ENCODE results near the gene ANKLE1. TPM values are rescaled to one million over a fixed set of nuclear protein-coding genes. Genes with fewer than 3 reads are reported as not detected.

ANKLE1 gene
- total and polyA plus RNA-seq, 10 of the 15 experiments (the other 5 are each of a cell fraction or from before 2014, with no cell fraction given) = 2.2 to 17.9 (median 10.9) TPM

- H3K4me2 ChIP-seq (ENCODE audit: control insufficient read depth, insufficient read depth) = peak overlapping the region; percentile 83
- H3K9ac ChIP-seq (ENCODE audit: control insufficient read depth, insufficient read depth, low read length) = peak overlapping the region; percentile 60; the same call in 1 of the 2 replicates
- peaks cover 6% of the 10 kb centered on the region for H3K79me2 ChIP-seq (ENCODE audit: control insufficient read depth, insufficient read depth, low read length)
- intact Hi-C loops (cut with micrococcal nuclease; ENCODE audit: unreplicated experiment) = loop anchor here (1.0 kb wide), 1 partner anchor 25 kb away; the partner anchor contains the start of gene DDA1
- DNase-seq (ENCODE audit: low read depth, low spot score) (peak; percentile 16), ATAC-seq (peak; percentile 45), FAIRE-seq (peak; percentile 31)
- in situ Hi-C loops (cut with MboI) = no loop called here
- H3K27me3 ChIP-seq (replicated peaks in 1 of 2; ENCODE audit: control insufficient read depth in 2 of 2, insufficient read depth in 2 of 2, low read length in 1 of 2) = no peaks in the 10 kb centered on the region; a peak in 2 of 4 replicates
- BruUV-seq (replicated peaks) = no TSS peak
- POLR2A ChIA-PET = interaction anchor here (0.5 to 4.4 kb wide), 7 partner anchors 24 to 671 kb away, joined by 3 to 24 read pairs (median 7); partner anchors contain the start of genes BST2, DDA1 and MVB12A
- SMC1A ChIA-PET (ENCODE audit: uncharacterized antibody, unreplicated experiment) = interaction anchor here (1.1 to 1.7 kb wide), 3 partner anchors 25 to 67 kb away, joined by 3 to 8 read pairs (median 6); partner anchors contain the start of genes BABAM1, DDA1 and MRPL34
- WGBS (ENCODE audit: insufficient coverage, insufficient replicate concordance, low lambda C conversion rate, missing lambda C conversion rate) = 32% methylated on average over 52 of the region's 52 CpGs
- no peaks in the 10 kb centered on the region for H4K20me1 ChIP-seq (ENCODE audit: control insufficient read depth, insufficient read depth)
- TF ChIP-seq JUNB (IDR thresholded peaks at IDR 0.05) = peak; percentile 59
- 0 out of 2 replicates have a peak, but pooled peaks have one; percentile 14 for TF ChIP-seq NKRF (conservative IDR thresholded peaks at IDR 0.05)
- TF ChIP-seq CBFB (IDR thresholded peaks at IDR 0.05; ENCODE audit: low read depth) = peak; percentile 91
- peak; percentile 65 for TF ChIP-seq POLR2A (IDR thresholded peaks at IDR 0.05; ENCODE audit: low read depth, low read length)
- 0 out of 2 replicates have a peak, but pooled peaks have one; percentile 9 for TF ChIP-seq TCF12 (IDR thresholded peaks at IDR 0.05; ENCODE audit: low read depth, low read length)
- no peak for TF ChIP-seq TCF3 (IDR thresholded peaks at IDR 0.05; ENCODE audit: borderline replicate concordance, insufficient read depth, low read depth, low read length)
- peak; percentile 15 for TF ChIP-seq MEF2B (IDR thresholded peaks at IDR 0.05; ENCODE audit: partially characterized antibody, poor library complexity, severe bottlenecking)
- 0 out of 2 replicates have a peak, but pooled peaks have one; percentile 29 for TF ChIP-seq TARDBP (IDR thresholded peaks at IDR 0.05; ENCODE audit: borderline replicate concordance)
- no peak for TF ChIP-seq ZNF207 (IDR thresholded peaks at IDR 0.05; ENCODE audit: borderline replicate concordance)
- 0 out of 2 replicates have a peak, but pooled peaks have one; percentile 60 for TF ChIP-seq SMARCA5 (IDR thresholded peaks at IDR 0.05)
- peak; percentile 33; the same call in 1 of the 2 replicates for TF ChIP-seq TAF1 (IDR thresholded peaks at IDR 0.05; ENCODE audit: borderline replicate concordance, low read depth, low read length)
- peak; percentile 27; the same call in 1 of the 2 replicates for TF ChIP-seq CREM (IDR thresholded peaks at IDR 0.05; ENCODE audit: low read depth)
- no peak for TF ChIP-seq SPI1 (IDR thresholded peaks at IDR 0.05; ENCODE audit: borderline replicate concordance, insufficient read depth, low read depth, low read length)
- TF ChIP-seq EED (IDR thresholded peaks at IDR 0.05; ENCODE audit: low read depth) = peak; percentile 40; the same call in 1 of the 2 replicates
- TF ChIP-seq EZH2 (IDR thresholded peaks at IDR 0.05; ENCODE audit: borderline replicate concordance, control insufficient read depth, low read depth, low read length) = no peak
- no peak for TF ChIP-seq SP1 (IDR thresholded peaks at IDR 0.05; ENCODE audit: low read depth, low read length)
- peak; percentile 97 for TF ChIP-seq RUNX3 (IDR thresholded peaks at IDR 0.05; ENCODE audit: low read length)
- peak overlapping the region; percentile 77 for H2AFZ ChIP-seq (ENCODE audit: control insufficient read depth, low read depth, low read length)
- peak overlapping the region; percentile 52; the same call in 1 of the 2 replicates for H3K27ac ChIP-seq (ENCODE audit: control insufficient read depth, insufficient read depth)
- no peaks in the 10 kb centered on the region; the same call in 2 of the 3 replicates for H3K9me3 ChIP-seq (replicated peaks; ENCODE audit: control insufficient read depth, insufficient read depth, low read length)
- H3K4me3 ChIP-seq = peak overlapping the region; percentile 80
- H3K4me1 ChIP-seq (ENCODE audit: control insufficient read depth, insufficient read depth, low read length) = peaks cover 20% of the 10 kb centered on the region
- RAD21 ChIA-PET (ENCODE audit: unreplicated experiment) = interaction anchor here (1.3 to 2.7 kb wide), 3 partner anchors 25 to 268 kb away, joined by 3 to 9 read pairs (median 8); partner anchors contain the start of gene DDA1
- CTCF ChIA-PET = interaction anchor here (0.6 to 2.1 kb wide), 6 partner anchors 12 to 51 kb away, joined by 3 to 7 read pairs (median 4); partner anchors contain the start of gene DDA1
- H3K36me3 ChIP-seq (ENCODE audit: control insufficient read depth in 2 of 2, insufficient read depth in 2 of 2, low read length in 1 of 2) = no peaks in the 10 kb centered on the region; a peak in 1 of 4 replicates
Observed at GRCh38 chr19:17333611-17334413, 52.1 kb downstream of the ANKLE1 start.

Measured in GM12878 (cell line).